HG03558 (cell line): ENCODE data around the gene SLC5A12.

ENCODE experiments used
- ATAC-seq: cut with Tn5 transposase; IDR thresholded peaks from one replicate; pipeline ENCODE4 v1.9.1; 2021; ENCODE audit warnings: moderate number of reproducible peaks; ENCODE audit not compliant: unreplicated experiment; ENCODE audit errors: extremely low read depth

Gene SLC5A12

DNA sequence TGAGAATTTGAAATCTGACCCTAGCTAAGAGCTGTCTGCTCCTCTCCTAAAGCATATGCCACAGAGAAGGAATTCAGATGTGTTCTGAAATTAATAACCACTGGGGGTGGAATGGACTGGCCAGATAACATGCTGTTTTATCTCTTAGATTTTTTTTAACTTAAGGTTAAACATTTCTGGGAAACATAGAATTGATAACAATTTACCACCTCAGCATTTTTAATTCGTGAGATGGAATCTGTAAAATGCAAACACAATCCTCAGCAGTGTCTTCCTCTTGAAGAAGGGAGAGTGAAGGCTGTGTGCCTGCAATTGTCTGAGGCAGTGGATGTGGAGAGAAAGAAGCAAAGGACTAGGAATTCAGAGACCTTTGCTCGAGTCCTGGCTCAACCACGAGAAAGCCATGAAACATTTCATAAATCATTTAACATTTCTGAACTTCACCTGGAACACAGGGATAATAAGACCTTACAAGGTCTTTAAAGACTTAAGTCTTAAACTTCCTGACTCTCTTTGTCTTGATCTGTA lies at the start of gene SLC5A12:
Gene SLC5A12 (minus strand): TSS at position 113 of the 528 bp plus-strand sequence. CDS start 346 bp downstream, outside the sequence.
- ATAC-seq: no peak

GRCh38 chr11:26769027-26769426 lies 47.2 kb upstream of the SLC5A12 start:
- ATAC-seq: no peak

GRCh38 chr11:26767060-26767459 lies 45.2 kb upstream of the SLC5A12 start:
- ATAC-seq: no peak

GRCh38 chr11:26765323-26765722 lies 43.5 kb upstream of the SLC5A12 start:
- no peak for ATAC-seq

DNA sequence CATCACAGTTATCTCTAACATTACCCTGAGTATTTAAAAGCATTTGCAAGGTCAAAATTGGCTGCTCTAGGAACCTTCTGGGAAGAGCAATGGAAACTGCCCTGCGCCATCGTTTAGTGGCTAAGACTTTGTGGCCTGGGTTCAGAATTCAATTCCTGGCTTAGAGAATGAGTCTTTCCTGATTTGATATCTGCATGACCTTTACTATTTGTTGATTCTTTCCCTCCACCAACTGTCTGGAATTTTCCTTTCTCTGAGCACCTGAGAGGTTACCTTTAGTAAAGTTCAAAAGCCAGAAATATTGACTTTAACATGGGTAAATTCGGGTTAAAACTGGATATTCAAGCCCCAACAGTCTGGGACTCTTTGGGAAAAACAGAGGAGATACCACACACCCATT lies 43.0 kb upstream of the SLC5A12 start:
- no peak for ATAC-seq

GRCh38 chr11:26764315-26764714 lies 42.5 kb upstream of the SLC5A12 start:
- no peak for ATAC-seq

GRCh38 chr11:26762089-26762488 lies 40.2 kb upstream of the SLC5A12 start:
- no peak for ATAC-seq

DNA sequence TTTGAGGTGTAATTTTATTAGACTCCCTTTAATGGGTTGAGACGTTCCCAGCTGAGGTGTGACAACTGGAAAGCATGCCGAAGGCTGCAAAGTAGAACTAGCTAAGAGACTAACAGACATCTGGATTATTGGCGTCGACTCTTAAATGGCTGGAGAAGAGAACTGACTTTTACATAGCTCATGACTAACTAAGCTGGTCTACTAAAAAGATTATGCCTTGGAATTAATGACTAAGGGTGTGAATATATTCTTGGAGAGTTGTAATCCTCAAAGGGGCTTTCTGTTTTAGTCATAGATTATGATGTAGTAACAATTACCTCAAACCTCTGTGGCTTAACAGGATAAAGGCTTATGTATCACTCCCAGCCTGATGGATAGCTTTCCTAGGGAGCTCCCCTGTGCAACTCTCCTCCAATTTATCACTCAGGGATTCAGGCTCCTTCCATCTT lies 39.5 kb upstream of the SLC5A12 start:
- ATAC-seq: no peak

GRCh38 chr11:26757995-26758394 lies 36.1 kb upstream of the SLC5A12 start:
- no peak for ATAC-seq

GRCh38 chr11:26755762-26756161 lies 33.9 kb upstream of the SLC5A12 start:
- ATAC-seq: no peak

GRCh38 chr11:26753723-26754504 lies 32.1 kb upstream of the SLC5A12 start:
- peak; percentile 65 for ATAC-seq

DNA sequence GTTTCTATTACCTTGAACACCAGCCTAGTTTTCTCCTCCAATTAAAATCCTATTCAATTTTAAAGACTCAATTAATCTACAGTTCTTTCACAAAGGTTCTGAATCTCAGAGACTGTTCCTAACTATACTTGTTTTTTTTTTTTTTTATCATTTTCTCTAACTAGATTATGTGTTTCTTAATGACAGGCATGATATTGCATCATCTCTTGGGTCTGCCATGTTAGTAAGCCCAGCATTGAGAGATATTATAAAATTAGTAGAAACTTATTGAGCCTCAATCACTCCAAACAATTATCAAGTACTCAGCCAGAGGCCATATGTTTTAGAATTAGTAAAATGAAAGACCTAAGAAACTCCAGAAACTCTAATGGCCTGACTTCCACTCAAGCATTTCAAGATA lies 28.1 kb upstream of the SLC5A12 start:
- ATAC-seq: no peak

- peak; percentile 74 for ATAC-seq
Observed at GRCh38 chr11:26743622-26744021, 21.8 kb upstream of the SLC5A12 start.

- no peak for ATAC-seq
Observed at GRCh38 chr11:26742966-26743365, 21.1 kb upstream of the SLC5A12 start.

DNA sequence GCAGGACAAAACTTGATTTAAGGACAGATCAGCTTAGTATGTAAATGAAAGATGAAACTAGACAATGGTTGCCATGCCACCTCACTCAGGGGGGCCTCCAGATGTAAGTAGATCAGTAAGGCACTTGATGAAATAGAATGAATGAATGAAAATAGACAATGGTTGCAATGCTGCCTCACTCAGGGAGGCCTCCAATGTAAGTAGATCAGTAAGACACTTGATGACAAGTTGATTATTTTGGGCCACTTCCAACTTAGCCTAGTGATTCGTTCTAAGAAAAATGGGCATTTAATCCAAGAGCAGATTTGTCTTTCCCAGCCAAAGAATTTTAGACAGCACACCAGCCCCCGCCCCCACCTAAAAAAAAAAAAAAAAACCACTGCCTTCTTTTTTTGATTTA lies 19.2 kb upstream of the SLC5A12 start:
- ATAC-seq: no peak

GRCh38 chr11:26739366-26740073 lies 17.7 kb upstream of the SLC5A12 start:
- no peak for ATAC-seq

DNA sequence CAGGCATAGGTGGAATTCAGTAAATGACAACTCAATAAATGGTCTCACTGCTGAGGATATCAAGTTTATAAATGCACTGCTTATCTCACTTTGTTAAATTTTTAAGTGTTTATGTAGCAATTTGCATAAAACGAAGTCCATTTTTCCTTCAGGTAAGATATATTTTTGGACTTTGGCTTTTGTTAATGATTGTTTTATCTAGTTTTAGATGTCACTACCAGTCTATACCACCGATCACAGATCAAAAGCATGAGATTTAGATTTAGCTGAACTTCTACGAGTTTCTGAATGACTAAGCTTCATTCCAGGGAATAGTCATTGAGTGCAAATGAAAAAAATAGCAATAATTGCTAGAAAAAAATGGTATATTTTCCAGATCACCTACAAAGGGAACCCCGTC lies 12.8 kb upstream of the SLC5A12 start:
- no peak for ATAC-seq

- no peak for ATAC-seq
Observed at GRCh38 chr11:26731084-26731456, 9.2 kb upstream of the SLC5A12 start.

DNA sequence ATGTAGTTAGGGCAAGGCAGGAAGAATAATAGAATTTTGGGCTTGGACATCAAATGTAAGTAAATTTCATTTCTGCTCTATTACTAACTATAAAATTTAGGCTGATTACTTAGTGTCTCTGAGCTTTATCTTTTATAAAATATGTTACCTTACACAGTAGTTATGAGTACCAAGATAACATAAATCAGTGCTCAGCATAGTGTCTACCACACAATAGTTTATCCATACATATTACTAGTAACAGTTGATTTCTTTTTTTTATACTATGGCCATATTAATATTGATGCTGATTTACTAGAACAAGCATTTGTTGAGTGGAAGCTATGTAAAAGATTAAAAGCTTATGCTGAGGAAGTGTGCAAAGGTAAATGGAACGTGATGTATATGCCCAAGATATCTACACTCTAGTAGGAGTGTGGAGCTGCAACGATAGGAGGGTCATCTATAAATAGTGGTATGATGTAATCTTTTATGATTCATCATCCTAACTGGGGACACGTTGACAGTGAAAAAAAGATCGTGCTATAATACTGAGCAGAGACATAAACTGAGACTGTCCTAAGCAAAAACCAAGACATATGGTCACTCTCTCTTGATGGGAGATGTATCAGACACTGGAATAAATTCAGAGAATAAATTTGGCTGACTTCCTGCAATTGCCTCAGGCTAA lies 8.7 kb upstream of the SLC5A12 start:
- ATAC-seq: no peak

- ATAC-seq: no peak
Observed at GRCh38 chr11:26729284-26729683, 7.4 kb upstream of the SLC5A12 start.

GRCh38 chr11:26726960-26727359 lies 5.1 kb upstream of the SLC5A12 start:
- no peak for ATAC-seq
